KBM-7 (cell line): ENCODE measurements around the gene PHF5A.

Experiments used
- DNase-seq: peaks from one replicate; pipeline ENCODE4 v3.0.0-alpha.2; 2015
- in situ Hi-C: fragments of 300-500 bp; cut with MboI; formaldehyde crosslinking; loops from 2 replicates; pipeline ENCODE4 v1.14.3; 2020; ENCODE audit warnings: low sequenced_read_pairs, low pct_unique_long_range_greater_than_20kb, mixed read lengths

PHF5A gene

GRCh38 chr22:41431656-41432055, 36.8 kb downstream of the PHF5A start:
- in situ Hi-C loops, result no loop called here
- no peak for DNase-seq

GRCh38 chr22:41429951-41430332, 38.5 kb downstream of the PHF5A start:
- in situ Hi-C loops, result no loop called here
- no peak for DNase-seq

GRCh38 chr22:41429232-41429950, 39.1 kb downstream of the PHF5A start:
- DNase-seq, result no peak
- in situ Hi-C loops, result no loop called here

- in situ Hi-C loops, result no loop called here
- no peak for DNase-seq
Measured at GRCh38 chr22:41425660-41426365, 42.7 kb downstream of the PHF5A start.

GRCh38 chr22:41418717-41419116, 49.8 kb downstream of the PHF5A start:
- no peak for DNase-seq

GRCh38 chr22:41417622-41418390, 50.7 kb downstream of the PHF5A start:
- DNase-seq, result no peak
- in situ Hi-C loops, result no loop called here

More at GRCh38 chr22:41418717-41419116, 49.8 kb downstream of the PHF5A start:
- in situ Hi-C loops, result no loop called here

GRCh38 chr22:41415554-41415953, 52.9 kb downstream of the PHF5A start:
- DNase-seq, result no peak
- in situ Hi-C loops, result no loop called here

- in situ Hi-C loops, result no loop called here
- no peak for DNase-seq
Measured at GRCh38 chr22:41411021-41411851, 57.3 kb downstream of the PHF5A start.

GRCh38 chr22:41410311-41410751, 58.2 kb downstream of the PHF5A start:
- in situ Hi-C loops, result no loop called here

More at GRCh38 chr22:41410311-41410751, 58.2 kb downstream of the PHF5A start:
- no peak for DNase-seq
